SK-N-SH (cell line): ENCODE results near the gene GALT. TPM values are rescaled to one million over a fixed set of nuclear protein-coding genes. Genes with fewer than 3 reads are reported as not detected.

Source experiments
- CTCF ChIA-PET: fragments of 300-600, 350-600 bp; formaldehyde crosslinking; extraction: SDS; loops from one replicate; lab custom pipeline; 2021; lab: Yijun Ruan, JAX
- POLR2A ChIA-PET: fragments of 350-600 bp; sonication (Branson Sonifier 250); formaldehyde crosslinking; extraction: SDS; loops from one replicate; lab custom pipeline; 2020; ENCODE audit warnings: antibody characterized with exemption, inconsistent platforms; lab: Yijun Ruan, JAX
- DNase-seq: peaks from one replicate; pipeline ENCODE4 v3.0.0; 2012
- H2AFZ ChIP-seq: fragments of 200-600 bp; sonication (generic); 2 replicates; pipeline ENCODE4 v1.8.1; 2016; ENCODE audit warnings: antibody characterized with exemption, mild to moderate bottlenecking, low read depth
- H3F3A ChIP-seq: fragments of 200-600 bp; sonication (generic); replicated peaks from 2 replicates; pipeline ENCODE3; 2016; ENCODE audit warnings: antibody characterized with exemption, mild to moderate bottlenecking; ENCODE audit not compliant: insufficient read depth
- H3K27ac ChIP-seq, 2 experiments: fragments of 200-500 bp in 1 of 2; fragments of 200-600 bp in 1 of 2; sonication (Bioruptor generic) in 1 of 2; sonication (generic), shearing (Covaris generic) in 1 of 2; 2 replicates each; pipeline versions ENCODE4 v1.5.1 to v1.6.1; 2014 to 2016; ENCODE audit warnings: low read depth in 2 of 2, inconsistent platforms in 1 of 2, low read length in 1 of 2, mild to moderate bottlenecking in 1 of 2, mixed read lengths in 1 of 2
- H3K27me3 ChIP-seq: fragments of 200-600 bp; sonication (generic), shearing (Covaris generic); 2 replicates; pipeline ENCODE4 v1.6.1; 2016; ENCODE audit warnings: mixed run types; ENCODE audit not compliant: insufficient read depth
- H3K36me3 ChIP-seq, 2 experiments: fragments of 200-500 bp in 1 of 2; fragments of 200-600 bp in 1 of 2; sonication (Bioruptor generic) in 1 of 2; sonication (generic) in 1 of 2; replicated peaks in 1 of 2; 2 replicates each; pipeline versions ENCODE3 to v1.5.1; 2014 to 2016; ENCODE audit warnings: low read length in 1 of 2, mild to moderate bottlenecking in 1 of 2; ENCODE audit not compliant: insufficient read depth in 2 of 2, control insufficient read depth in 1 of 2
- H3K4me1 ChIP-seq, 2 experiments: fragments of 200-500 bp in 1 of 2; fragments of 200-600 bp in 1 of 2; sonication (Bioruptor generic) in 1 of 2; sonication (generic), shearing (Covaris generic) in 1 of 2; 2 replicates each; pipeline versions ENCODE4 v1.5.1 to v1.6.1; 2014 to 2016; ENCODE audit warnings: low read depth in 1 of 2, low read length in 1 of 2, mixed run types in 1 of 2; ENCODE audit not compliant: insufficient read depth in 2 of 2, control insufficient read depth in 1 of 2
- H3K4me2 ChIP-seq: fragments of 200-600 bp; sonication (generic), shearing (Covaris generic); 2 replicates; pipeline ENCODE4 v1.6.1; 2017; ENCODE audit warnings: mixed run types
- H3K4me3 ChIP-seq, 2 experiments: fragments of 200-500 bp in 1 of 2; fragments of 200-600 bp in 1 of 2; sonication (Bioruptor generic) in 1 of 2; sonication (generic), shearing (Covaris generic) in 1 of 2; 2 replicates each; pipeline versions ENCODE4 v1.5.1 to v1.8.1; 2014 to 2016; ENCODE audit warnings: low read depth in 2 of 2, inconsistent platforms in 1 of 2, low read length in 1 of 2, mild to moderate bottlenecking in 1 of 2, mixed read lengths in 1 of 2, moderate library complexity in 1 of 2
- H3K79me2 ChIP-seq: fragments of 200-600 bp; sonication (generic); 2 replicates; pipeline ENCODE4 v1.8.1; 2017; ENCODE audit warnings: mild to moderate bottlenecking; ENCODE audit not compliant: insufficient read depth
- H3K9ac ChIP-seq: fragments of 200-600 bp; sonication (generic); 2 replicates; pipeline ENCODE4 v1.6.1; 2017; ENCODE audit warnings: mixed run types
- H3K9me2 ChIP-seq: fragments of 200-600 bp; sonication (generic); 2 replicates; pipeline ENCODE4 v1.6.1; 2017; ENCODE audit warnings: mixed run types
- H3K9me3 ChIP-seq: fragments of 200-600 bp; sonication (generic); 2 replicates; pipeline ENCODE4 v1.6.1; 2017; ENCODE audit warnings: mixed run types, mild to moderate bottlenecking, moderate library complexity
- H4K20me1 ChIP-seq: fragments of 200-600 bp; sonication (generic); 2 replicates; pipeline ENCODE4 v1.6.1; 2017; ENCODE audit warnings: mild to moderate bottlenecking, mixed run types; ENCODE audit not compliant: insufficient read depth
- ELF1 ChIP-seq: IDR thresholded peaks from 2 replicates; pipeline ENCODE4 v1.4.0; 2012
- EP300 ChIP-seq, 2 experiments: IDR thresholded peaks; 2 replicates each; pipeline versions ENCODE4 v1.4.0 to v1.6.1; 2012; ENCODE audit warnings: borderline replicate concordance in 1 of 2, low read depth in 1 of 2, low read length in 1 of 2
- EZH2phosphoT487 ChIP-seq: fragments of 200-600 bp; sonication (generic); IDR thresholded peaks from 2 replicates; pipeline ENCODE4 v1.6.1; 2017; ENCODE audit warnings: low read depth, mixed run types, mild to moderate bottlenecking, antibody characterized with exemption, moderate library complexity, borderline replicate concordance
- FOSL2 ChIP-seq: IDR thresholded peaks from 2 replicates; pipeline ENCODE4 v1.4.0; 2012; ENCODE audit warnings: low read depth, mild to moderate bottlenecking, moderate library complexity, borderline replicate concordance
- GABPA ChIP-seq: IDR thresholded peaks from 2 replicates; pipeline ENCODE4 v1.4.0; 2012; ENCODE audit warnings: low read depth, mild to moderate bottlenecking
- IRF3 ChIP-seq: fragments of 150-350 bp; IDR thresholded peaks from 2 replicates; pipeline ENCODE4 v1.6.1; 2016; ENCODE audit warnings: mild to moderate bottlenecking, low read depth, low read length
- JUND ChIP-seq: IDR thresholded peaks from 2 replicates; pipeline ENCODE4 v1.4.0; 2012
- MEF2A ChIP-seq: IDR thresholded peaks from 2 replicates; pipeline ENCODE4 v1.4.0; 2012; ENCODE audit warnings: low read depth, borderline replicate concordance
- MXI1 ChIP-seq: IDR thresholded peaks from 2 replicates; pipeline ENCODE4 v1.6.1; 2012; ENCODE audit warnings: mild to moderate bottlenecking, low read depth, low read length, improper control_type of control experiment
- NFIC ChIP-seq: IDR thresholded peaks from 2 replicates; pipeline ENCODE4 v1.4.0; 2012; ENCODE audit warnings: borderline replicate concordance
- PBX3 ChIP-seq: IDR thresholded peaks from 2 replicates; pipeline ENCODE4; 2012
- RAD21 ChIP-seq: IDR thresholded peaks from 2 replicates; pipeline ENCODE4 v1.6.1; 2012; ENCODE audit warnings: mild to moderate bottlenecking, low read length
- REST ChIP-seq: IDR thresholded peaks from 2 replicates; pipeline ENCODE4 v1.6.1; 2012; ENCODE audit warnings: mild to moderate bottlenecking, low read depth, low read length, moderate library complexity
- RXRA ChIP-seq: IDR thresholded peaks from 2 replicates; pipeline ENCODE4 v1.4.0; 2012; ENCODE audit warnings: low read depth, mild to moderate bottlenecking, borderline replicate concordance
- SIN3A ChIP-seq: IDR thresholded peaks from 2 replicates; pipeline ENCODE4 v1.6.1; 2012; ENCODE audit warnings: low read depth, mild to moderate bottlenecking, low read length, moderate library complexity, borderline replicate concordance
- SMC3 ChIP-seq: IDR thresholded peaks from 2 replicates; pipeline ENCODE4 v1.6.1; 2012; ENCODE audit warnings: low read depth, low read length, improper control_type of control experiment
- TAF1 ChIP-seq: IDR thresholded peaks from 2 replicates; pipeline ENCODE4 v1.6.1; 2012; ENCODE audit warnings: low read depth, mild to moderate bottlenecking, low read length, moderate library complexity, borderline replicate concordance
- TCF12 ChIP-seq: IDR thresholded peaks from 2 replicates; pipeline ENCODE4 v1.4.0; 2012
- TEAD4 ChIP-seq: IDR thresholded peaks from 2 replicates; pipeline ENCODE4 v1.4.0; 2012; ENCODE audit warnings: mild to moderate bottlenecking, borderline replicate concordance; ENCODE audit not compliant: insufficient read depth
- ZBTB33 ChIP-seq: IDR thresholded peaks from 2 replicates; pipeline ENCODE4 v1.4.0; 2012; ENCODE audit warnings: low read depth, borderline replicate concordance
- WGBS: methylation state at CpG from one replicate; pipeline ENCODE4 v1.1.6; 2017; ENCODE audit warnings: low lambda C conversion rate; 5-methylcytosine and 5-hydroxymethylcytosine counted together
- polyA plus RNA-seq, 3 experiments: library from polyadenylated mRNA; depleted of rRNA; stranded (reverse); fragments of >200 nt; gene quantifications; 2 replicates each; pipeline ENCODE4 v1.2.3, GENCODE V29; 2012

GALT gene
- polyA plus RNA-seq, 1 of the 3 experiments (the other 2 are of a cell fraction) = 45.9 TPM

GRCh38 chr9:34600908-34601307, 45.6 kb upstream of the GALT start:
- TF ChIP-seq EZH2phosphoT487 (no peak), TEAD4 (no peak), NFIC (no peak), ZBTB33 (no peak), FOSL2 (no peak), RAD21 (no peak), SIN3A (no peak), TCF12 (no peak)
- Histone ChIP-seq H3K27me3 (no peaks in the 10 kb centered on the region; the same call in 1 of the 2 replicates), H3K4me3 (no peak overlapping the region), H3K4me1 (peaks cover 0 to 7% of the 10 kb centered on the region in 2 experiments; a peak in 1 of 4 replicates), H3K36me3 (no peaks in the 10 kb centered on the region), H4K20me1 (no peaks in the 10 kb centered on the region), H3K4me2 (no peak overlapping the region), H2AFZ (no peak overlapping the region), H3K79me2 (no peaks in the 10 kb centered on the region), H3K9me2 (no peaks in the 10 kb centered on the region), H3K9me3 (no peaks in the 10 kb centered on the region), H3F3A (no peaks in the 10 kb centered on the region), H3K27ac (no peak overlapping the region), H3K9ac (no peak overlapping the region)
- WGBS = no CpG with 5 or more reads among the region's 1 CpG
- POLR2A ChIA-PET = no interaction called here
- no peak for DNase-seq
- CTCF ChIA-PET = interaction anchor here (1.0 to 4.8 kb wide), 6 partner anchors 9 to 197 kb away, joined by 3 to 55 read pairs (median 14); partner anchors contain the start of gene RPP25L

- no peak overlapping the region for H3K27ac ChIP-seq
- H3K79me2 ChIP-seq = no peaks in the 10 kb centered on the region
- no peaks in the 10 kb centered on the region for H3K9me2 ChIP-seq
- no peaks in the 10 kb centered on the region for H4K20me1 ChIP-seq
- peaks cover 0 to 7% of the 10 kb centered on the region in 2 experiments; a peak in 1 of 4 replicates for H3K4me1 ChIP-seq
- WGBS = 69% methylated on average over 6 of the region's 6 CpGs
- no peak for DNase-seq
- H3F3A ChIP-seq = no peaks in the 10 kb centered on the region
- H3K9me3 ChIP-seq = no peaks in the 10 kb centered on the region
- H3K9ac ChIP-seq = no peak overlapping the region
- H3K36me3 ChIP-seq = no peaks in the 10 kb centered on the region
- no peak overlapping the region for H3K4me3 ChIP-seq
- H3K4me2 ChIP-seq = no peak overlapping the region
- CTCF ChIA-PET = interaction anchor here (1.0 to 7.9 kb wide), 24 partner anchors 9 to 270 kb away, joined by 3 to 112 read pairs (median 15); partner anchors contain the start of genes CNTFR, DCTN3, MYORG and RPP25L
- POLR2A ChIA-PET = no interaction called here
- H3K27me3 ChIP-seq = no peaks in the 10 kb centered on the region
- H2AFZ ChIP-seq = no peak overlapping the region
- TF ChIP-seq TAF1 (no peak), REST (no peak), RAD21 (no peak), GABPA (no peak), PBX3 (no peak), MXI1 (no peak), IRF3 (no peak), SMC3 (no peak), SIN3A (no peak), ELF1 (no peak), MEF2A (no peak), RXRA (no peak), JUND (no peak), EP300 (IDR thresholded peaks at IDR 0.05; ENCODE audit: borderline replicate concordance in 1 of 2, low read depth in 1 of 2, low read length in 1 of 2) (no peak), FOSL2 (no peak)
Measured at GRCh38 chr9:34601937-34602573, 44.4 kb upstream of the GALT start.
